HCT116 (cell line): ENCODE results near the gene NEK11. TPM values are rescaled to one million over a fixed set of nuclear protein-coding genes. Genes with fewer than 3 reads are reported as not detected.

ENCODE experiments used
- ATAC-seq: fragments of 200-7000 bp; cut with Tn5 transposase; 2 replicates; pipeline ENCODE4 v1.9.1; 2020; ENCODE audit warnings: mild to moderate bottlenecking, moderate library complexity
- BruUV-seq: library from RNA; stranded (reverse); fragments of 400-500 nt; replicated peaks from 2 replicates; lab custom pipeline; 2021; lab: Mats Ljungman, UMichigan
- CTCF ChIA-PET: fragments of 300-600 bp; sonication (Branson Sonifier 250); formaldehyde crosslinking; loops from one replicate; lab custom pipeline; 2021; ENCODE audit warnings: antibody characterized with exemption; lab: Charles Lee
- POLR2A ChIA-PET: fragments of 300-600, 350-600 bp; sonication (Branson Sonifier 250); formaldehyde crosslinking; loops from one replicate; lab custom pipeline; 2021; ENCODE audit warnings: antibody characterized with exemption; lab: Charles Lee
- RAD21 ChIA-PET, 2 experiments: fragments of 300-600 bp; sonication (Branson Sonifier 250); formaldehyde crosslinking; loops; one replicate each; lab custom pipeline; 2023; ENCODE audit warnings: low total read pairs in 2 of 2; ENCODE audit not compliant: uncharacterized antibody in 2 of 2, unreplicated experiment in 2 of 2, low non-redundant PET in 1 of 2; lab: Charles Lee
- DNase-seq: peaks from one replicate; pipeline ENCODE4 v3.0.0-alpha.2; 2010; ENCODE audit warnings: low read depth, low spot score
- H2AFZ ChIP-seq: fragments of 200-600 bp; shearing (Covaris generic), sonication (generic); 2 replicates; pipeline ENCODE4 v1.6.1; 2017; ENCODE audit warnings: low read depth, mixed run types, mixed read lengths, antibody characterized with exemption, low read length; ENCODE audit not compliant: poor library complexity, severe bottlenecking
- H3K27ac ChIP-seq: 2 replicates; pipeline ENCODE4 v1.5.1; 2012; ENCODE audit warnings: low read depth, low read length
- H3K27me3 ChIP-seq: fragments of 200-600 bp; sonication (generic); 2 replicates; pipeline ENCODE4 v1.6.1; 2016; ENCODE audit warnings: mixed run types, low read length, mixed read lengths; ENCODE audit not compliant: insufficient read depth
- H3K36me3 ChIP-seq, 2 experiments: fragments of 200-500 bp in 1 of 2; fragments of 200-600 bp in 1 of 2; sonication (Bioruptor generic) in 1 of 2; sonication (generic) in 1 of 2; 2 replicates each; pipeline versions ENCODE4 v1.5.1 to v1.6.1; 2014 to 2016; ENCODE audit warnings: low read length in 2 of 2, inconsistent platforms in 1 of 2, mixed read lengths in 1 of 2, mixed run types in 1 of 2; ENCODE audit not compliant: insufficient read depth in 2 of 2, control insufficient read depth in 1 of 2
- H3K4me1 ChIP-seq, 2 experiments: fragments of 200-600 bp in 1 of 2; sonication (generic) in 1 of 2; 2 replicates each; pipeline versions ENCODE4 v1.5.1 to v1.6.1; 2012 to 2017; ENCODE audit warnings: low read length in 2 of 2, inconsistent platforms in 1 of 2, mild to moderate bottlenecking in 1 of 2, mixed read lengths in 1 of 2, mixed run types in 1 of 2, moderate library complexity in 1 of 2; ENCODE audit not compliant: insufficient read depth in 2 of 2, control insufficient read depth in 1 of 2
- H3K4me2 ChIP-seq: fragments of 200-600 bp; sonication (generic); 2 replicates; pipeline ENCODE4 v1.6.1; 2017; ENCODE audit warnings: mixed run types, low read length, mixed read lengths
- H3K4me3 ChIP-seq, 2 experiments: fragments of 200-600 bp in 1 of 2; sonication (generic) in 1 of 2; replicated peaks in 1 of 2; 2 replicates each; pipeline ENCODE4 v1.5.1; 2011 to 2016; ENCODE audit warnings: low read length in 2 of 2, control low read depth in 1 of 2, low read depth in 1 of 2, mild to moderate bottlenecking in 1 of 2, mixed read lengths in 1 of 2, mixed run types in 1 of 2
- H3K79me2 ChIP-seq: fragments of 200-600 bp; sonication (generic); 2 replicates; pipeline ENCODE4 v1.6.1; 2017; ENCODE audit warnings: mild to moderate bottlenecking, mixed run types, low read length, moderate library complexity, mixed read lengths; ENCODE audit not compliant: insufficient read depth
- H3K9ac ChIP-seq: fragments of 200-600 bp; sonication (generic); 2 replicates; pipeline ENCODE4 v1.6.1; 2016; ENCODE audit warnings: low read length, mixed read lengths
- H3K9me2 ChIP-seq: fragments of 200-600 bp; sonication (generic), shearing (Covaris generic); 2 replicates; pipeline ENCODE4 v1.6.1; 2017; ENCODE audit warnings: mixed run types, mild to moderate bottlenecking, moderate library complexity; ENCODE audit not compliant: insufficient read depth
- H3K9me3 ChIP-seq, 2 experiments: fragments of 200-500 bp in 1 of 2; fragments of 200-600 bp in 1 of 2; sonication (Bioruptor generic) in 1 of 2; sonication (generic) in 1 of 2; 2 replicates each; pipeline ENCODE4 v1.6.1; 2014 to 2017; ENCODE audit warnings: low read length in 2 of 2, mixed read lengths in 2 of 2, inconsistent platforms in 1 of 2, low read depth in 1 of 2, mild to moderate bottlenecking in 1 of 2, mixed run types in 1 of 2, moderate library complexity in 1 of 2; ENCODE audit not compliant: control insufficient read depth in 1 of 2, insufficient read depth in 1 of 2
- H4K20me1 ChIP-seq: fragments of 200-600 bp; sonication (generic), shearing (Covaris generic); 2 replicates; pipeline ENCODE4 v1.6.1; 2017; ENCODE audit warnings: mixed run types, mild to moderate bottlenecking, moderate library complexity; ENCODE audit not compliant: insufficient read depth
- ATF3 ChIP-seq: IDR thresholded peaks from 2 replicates; pipeline ENCODE4 v1.6.1; 2012
- CTCF ChIP-seq, 3 experiments: fragments of 200-600 bp in 1 of 3; sonication (generic) in 1 of 3; IDR thresholded peaks in 2 of 3; conservative IDR thresholded peaks in 1 of 3; 2 replicates each; pipeline ENCODE4 v1.5.1; 2012 to 2017; ENCODE audit warnings: low read depth in 2 of 3, low read length in 2 of 3, antibody characterized with exemption in 1 of 3, borderline replicate concordance in 1 of 3, control low read depth in 1 of 3, mild to moderate bottlenecking in 1 of 3, mixed read lengths in 1 of 3, mixed run types in 1 of 3, moderate library complexity in 1 of 3; ENCODE audit not compliant: insufficient read depth in 1 of 3
- EZH2 ChIP-seq: fragments of 200-600 bp; sonication (generic); IDR thresholded peaks from 2 replicates; pipeline ENCODE4 v1.6.1; 2017; ENCODE audit warnings: antibody characterized with exemption, mixed run types
- JUND ChIP-seq: IDR thresholded peaks from 2 replicates; pipeline ENCODE4 v1.6.1; 2012
- MAX ChIP-seq: IDR thresholded peaks from 2 replicates; pipeline ENCODE4 v1.6.1; 2012
- REST ChIP-seq: IDR thresholded peaks from 2 replicates; pipeline ENCODE4 v1.6.1; 2012; ENCODE audit warnings: low read depth
- SRF ChIP-seq: IDR thresholded peaks from 2 replicates; pipeline ENCODE4 v1.6.1; 2012; ENCODE audit warnings: low read depth
- TCF7L2 ChIP-seq: IDR thresholded peaks from 2 replicates; pipeline ENCODE4 v1.7.0; 2011; ENCODE audit warnings: borderline replicate concordance, inconsistent platforms; ENCODE audit not compliant: insufficient read depth, insufficient read length; ENCODE audit errors: extremely low read depth
- ZNF274 ChIP-seq: fragments of 200-500 bp; sonication (Bioruptor generic); IDR thresholded peaks from 2 replicates; pipeline ENCODE4 v1.6.1; 2014; ENCODE audit warnings: mild to moderate bottlenecking, low read depth, low read length, inconsistent platforms
- intact Hi-C: fragments of 100-400 bp; cut with micrococcal nuclease; formaldehyde crosslinking; loops from 2 replicates; pipeline ENCODE4 v1.10.0; 2022
- total RNA-seq: library from RNA; stranded (reverse); gene quantifications from one replicate; pipeline ENCODE4 v1.2.1, GENCODE V29; 2021; ENCODE audit not compliant: unreplicated experiment

Gene NEK11
- total RNA-seq, 1 experiment from 2014 or later = 3.1 TPM

- H3K36me3 ChIP-seq = no peaks in the 10 kb centered on the region
- no TSS peak for BruUV-seq
- no peak overlapping the region for H3K4me2 ChIP-seq
- no peaks in the 10 kb centered on the region for H3K79me2 ChIP-seq
- no peaks in the 10 kb centered on the region for H4K20me1 ChIP-seq
- DNase-seq (no peak), ATAC-seq (no peak)
- H3K9ac ChIP-seq = no peak overlapping the region
- no peak for TF ChIP-seq CTCF (IDR thresholded peaks at IDR 0.05 in 2 of 3, conservative IDR thresholded peaks at IDR 0.05 in 1 of 3; ENCODE audit: borderline replicate concordance in 1 of 3, insufficient read depth in 1 of 3, low read depth in 2 of 3, low read length in 2 of 3)
- no peaks in the 10 kb centered on the region for H3K4me1 ChIP-seq
- no peak overlapping the region for H3K4me3 ChIP-seq
- ChIA-PET CTCF (no interaction called here), POLR2A (no interaction called here), RAD21 (no interaction called here)
- H3K9me3 ChIP-seq = no peaks in the 10 kb centered on the region
- H3K9me2 ChIP-seq = no peaks in the 10 kb centered on the region
- no peak overlapping the region for H2AFZ ChIP-seq
- no peaks in the 10 kb centered on the region for H3K27me3 ChIP-seq
- intact Hi-C loops = no loop called here
- no peak overlapping the region for H3K27ac ChIP-seq
These were observed 120.9 kb downstream of the NEK11 start for GRCh38 chr3:131147534-131147933.

GRCh38 chr3:131158434-131158833 is 131.8 kb downstream of the NEK11 start:
- no peaks in the 10 kb centered on the region for H4K20me1 ChIP-seq
- CTCF ChIA-PET = no interaction called here
- no peaks in the 10 kb centered on the region for H3K4me1 ChIP-seq
- intact Hi-C loops = no loop called here
- H3K4me3 ChIP-seq = no peak overlapping the region
- BruUV-seq = no TSS peak
- no peak overlapping the region for H3K27ac ChIP-seq
- H3K27me3 ChIP-seq = no peaks in the 10 kb centered on the region
- no peaks in the 10 kb centered on the region for H3K9me2 ChIP-seq
- DNase-seq = no peak
- H3K79me2 ChIP-seq = no peaks in the 10 kb centered on the region
- ATAC-seq = no peak
- TF ChIP-seq EZH2 = no peak
- no peak for TF ChIP-seq SRF
- TF ChIP-seq REST = no peak
- TF ChIP-seq ZNF274 = no peak
- TF ChIP-seq TCF7L2 = no peak
- TF ChIP-seq JUND = no peak
- no peak for TF ChIP-seq ATF3
- no peak for TF ChIP-seq MAX
- H3K9ac ChIP-seq = no peak overlapping the region
- no peaks in the 10 kb centered on the region for H3K9me3 ChIP-seq
- POLR2A ChIA-PET = no interaction called here
- RAD21 ChIA-PET = no interaction called here
- no peak overlapping the region for H2AFZ ChIP-seq
- H3K4me2 ChIP-seq = no peak overlapping the region
- no peaks in the 10 kb centered on the region for H3K36me3 ChIP-seq
